Measurements from ENCODE around the gene LRPAP1. TPM values are rescaled to one million over a fixed set of nuclear protein-coding genes. Genes with fewer than 3 reads are reported as not detected.

LRPAP1 gene
- total RNA-seq, 4 donors from 2014 or later, result 76.6 to 166 (median 126) TPM

- H3K9me3 ChIP-seq, result no peaks in the 10 kb centered on the region
- 81 to 90% methylated on average over 3 to 8 of the region's 11 CpGs for WGBS, 2 donors
- no peak for DNase-seq
- H3K4me3 ChIP-seq, result no peak overlapping the region
- intact Hi-C loops (cut with DNase I), result no loop called here
- peaks cover 0 to 39% (median 0%) of the 10 kb centered on the region in 4 donors for H3K27me3 ChIP-seq
- peaks cover 0 to 46% (median 0%) of the 10 kb centered on the region in 3 donors for H3K36me3 ChIP-seq
- no peak for TF ChIP-seq POLR2A (IDR thresholded peaks at IDR 0.05)
- no peak for TF ChIP-seq CTCF (IDR thresholded peaks at IDR 0.05)
- H3K27ac ChIP-seq, result no peak overlapping the region
- H3K4me1 ChIP-seq, result no peaks in the 10 kb centered on the region
Observed at GRCh38 chr4:3498407-3498806, 33.8 kb downstream of the LRPAP1 start.

GRCh38 chr4:3497523-3498389 lies 34.5 kb downstream of the LRPAP1 start:
- Histone ChIP-seq H3K27ac (no peak overlapping the region), H3K4me3 (no peak overlapping the region), H3K36me3 (peaks cover 0 to 39% (median 0%) of the 10 kb centered on the region in 3 donors), H3K4me1 (no peaks in the 10 kb centered on the region), H3K27me3 (peaks cover 0 to 46% (median 0%) of the 10 kb centered on the region in 4 donors), H3K9me3 (no peaks in the 10 kb centered on the region)
- WGBS, 2 donors, result 72 to 84% methylated on average over 10 to 13 of the region's 24 CpGs
- intact Hi-C loops (cut with DNase I), result no loop called here
- TF ChIP-seq POLR2A (IDR thresholded peaks at IDR 0.05), result no peak
- TF ChIP-seq CTCF (IDR thresholded peaks at IDR 0.05), result no peak
- DNase-seq, result no peak

- H3K36me3 ChIP-seq, result peaks cover 0 to 33% (median 0%) of the 10 kb centered on the region in 3 donors
- H3K27ac ChIP-seq, result no peak overlapping the region
- TF ChIP-seq CTCF (IDR thresholded peaks at IDR 0.05) (no peak), POLR2A (IDR thresholded peaks at IDR 0.05) (no peak)
- no peaks in the 10 kb centered on the region for H3K9me3 ChIP-seq
- no peak for DNase-seq
- 79 to 80% methylated on average over 2 to 3 of the region's 6 CpGs for WGBS, 2 donors
- no peaks in the 10 kb centered on the region for H3K4me1 ChIP-seq
- intact Hi-C loops (cut with DNase I), result no loop called here
- H3K27me3 ChIP-seq, result peaks cover 0 to 53% (median 0%) of the 10 kb centered on the region in 4 donors
- no peak overlapping the region for H3K4me3 ChIP-seq
Observed at GRCh38 chr4:3497095-3497494, 35.1 kb downstream of the LRPAP1 start.

- DNase-seq, result no peak
- Histone ChIP-seq H3K27me3 (peaks cover 0 to 63% (median 2%) of the 10 kb centered on the region in 4 donors), H3K9me3 (no peaks in the 10 kb centered on the region), H3K4me1 (no peaks in the 10 kb centered on the region), H3K4me3 (no peak overlapping the region), H3K27ac (no peak overlapping the region), H3K36me3 (peaks cover 0 to 22% (median 0%) of the 10 kb centered on the region in 3 donors)
- TF ChIP-seq POLR2A (IDR thresholded peaks at IDR 0.05), result no peak
- no peak for TF ChIP-seq CTCF (IDR thresholded peaks at IDR 0.05)
- 66% methylated on average over 3 of the region's 14 CpGs; no CpG with 5 or more reads in 1 of the 2 donors for WGBS, 2 donors
- intact Hi-C loops (cut with DNase I), result no loop called here
Observed at GRCh38 chr4:3496021-3496420, 36.2 kb downstream of the LRPAP1 start.

- DNase-seq, result no peak
- Histone ChIP-seq H3K36me3 (peaks cover 0 to 16% (median 0%) of the 10 kb centered on the region in 3 donors), H3K9me3 (no peaks in the 10 kb centered on the region), H3K27me3 (peaks cover 0 to 70% (median 2%) of the 10 kb centered on the region in 4 donors), H3K27ac (no peak overlapping the region), H3K4me3 (no peak overlapping the region), H3K4me1 (no peaks in the 10 kb centered on the region)
- no peak for TF ChIP-seq POLR2A (IDR thresholded peaks at IDR 0.05)
- TF ChIP-seq CTCF (IDR thresholded peaks at IDR 0.05), result no peak
- intact Hi-C loops (cut with DNase I), result no loop called here
- 87% methylated on average over 3 of the region's 28 CpGs; no CpG with 5 or more reads in 1 of the 2 donors for WGBS, 2 donors
Observed at GRCh38 chr4:3495204-3495975, 36.8 kb downstream of the LRPAP1 start.

Data from esophagus squamous epithelium (tissue), 5 donors.